GM21447 (cell line): ENCODE data around the gene LAMA3.

Source experiments
- ATAC-seq: cut with Tn5 transposase; IDR thresholded peaks from one replicate; pipeline ENCODE4 v1.9.1; 2021; ENCODE audit not compliant: unreplicated experiment

LAMA3 gene

DNA sequence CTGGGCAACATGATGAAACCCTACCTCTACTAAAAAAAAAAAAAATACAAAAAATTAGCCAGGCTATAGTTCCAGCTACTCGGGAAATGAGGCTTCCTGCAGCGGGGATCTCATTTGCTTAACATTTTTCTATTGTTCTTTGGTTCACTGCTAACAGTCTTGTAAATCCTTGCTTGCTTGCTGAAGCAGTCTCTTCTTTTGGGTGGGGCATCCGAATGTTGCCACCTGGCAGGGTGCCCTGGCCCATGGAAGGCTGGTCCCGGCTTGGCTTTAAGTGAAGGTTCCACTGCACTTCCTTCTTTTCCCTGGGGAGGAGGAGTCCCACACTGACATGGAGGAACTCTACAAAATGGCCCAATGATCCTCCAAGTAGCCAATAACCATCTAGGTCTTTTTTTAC lies 20.5 kb upstream of the LAMA3 start:
- no peak for ATAC-seq

DNA sequence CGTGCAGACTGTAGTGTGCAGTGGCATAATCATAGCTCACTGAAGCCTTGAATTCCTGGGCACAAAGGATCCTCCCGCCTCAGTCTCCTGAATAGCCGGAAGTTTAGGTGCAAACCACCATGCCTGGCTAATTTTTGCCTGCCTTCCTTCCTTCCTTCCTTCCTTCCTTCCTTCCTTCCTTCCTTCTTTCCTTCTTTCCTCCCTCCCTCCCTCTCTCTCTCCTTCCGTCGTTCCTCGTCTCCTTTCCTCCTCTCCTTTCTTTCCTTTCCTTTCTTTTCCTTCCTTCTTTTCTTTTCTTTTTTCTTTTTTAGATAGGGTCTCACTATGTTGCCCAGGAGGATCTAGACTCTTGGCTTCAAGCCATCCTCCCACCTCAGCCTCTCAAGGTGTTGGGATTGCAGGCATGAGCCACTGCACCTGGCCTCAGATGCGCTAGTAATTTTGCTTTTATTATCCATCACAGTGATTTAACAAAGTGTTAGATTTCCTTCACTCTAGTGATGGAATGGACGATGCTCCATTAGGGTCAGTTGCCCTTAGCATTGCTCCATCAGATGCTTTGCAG lies 20.0 kb upstream of the LAMA3 start:
- ATAC-seq: no peak

DNA sequence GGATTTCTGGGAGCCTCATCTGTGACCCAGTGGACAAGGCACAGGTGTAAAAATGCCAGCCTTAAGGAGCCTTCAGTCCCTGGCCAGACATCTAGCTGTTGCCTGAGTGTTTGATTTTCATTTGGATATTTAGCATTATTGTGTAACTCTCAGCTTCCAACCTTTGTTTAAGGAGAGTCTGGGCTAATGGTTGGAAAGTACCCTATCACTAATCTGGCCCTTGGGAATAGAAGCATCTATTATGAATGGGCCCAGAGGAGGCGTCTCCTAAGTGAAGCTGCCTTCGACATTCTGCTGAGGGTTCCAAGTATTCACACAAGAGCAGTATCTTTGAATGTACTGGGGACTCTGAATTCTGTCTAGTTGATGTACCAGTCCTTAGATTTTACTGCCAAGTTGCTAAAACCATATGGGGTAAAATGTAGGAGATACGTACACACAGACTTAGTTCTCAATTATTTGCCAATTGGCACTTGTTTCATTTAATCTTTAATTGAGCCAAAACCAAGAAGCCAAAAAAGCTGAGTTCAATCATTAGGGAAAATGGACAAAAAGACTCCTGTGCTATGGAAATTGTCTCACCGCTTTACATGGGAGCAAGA lies 19.3 kb upstream of the LAMA3 start:
- no peak for ATAC-seq

DNA sequence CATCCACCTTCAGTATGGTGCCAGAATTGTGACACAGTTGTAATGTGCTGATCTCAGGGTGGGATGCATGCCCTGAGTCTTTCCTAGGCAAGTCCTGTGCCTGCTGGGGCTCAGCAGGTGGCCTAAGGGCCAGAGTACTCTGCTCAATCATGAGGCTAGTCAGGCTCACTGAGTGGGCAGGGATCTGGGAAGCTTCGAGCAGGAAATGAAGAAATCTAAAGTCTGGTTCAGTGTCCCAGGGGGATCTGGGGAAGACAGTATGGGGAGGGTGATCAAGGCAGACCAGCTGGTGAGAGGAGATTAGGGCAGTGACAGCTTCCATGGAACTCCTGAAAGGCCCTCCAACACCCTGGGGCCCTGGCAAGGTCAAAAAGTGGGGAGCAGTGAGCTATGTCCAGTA lies 17.7 kb upstream of the LAMA3 start:
- ATAC-seq: no peak

DNA sequence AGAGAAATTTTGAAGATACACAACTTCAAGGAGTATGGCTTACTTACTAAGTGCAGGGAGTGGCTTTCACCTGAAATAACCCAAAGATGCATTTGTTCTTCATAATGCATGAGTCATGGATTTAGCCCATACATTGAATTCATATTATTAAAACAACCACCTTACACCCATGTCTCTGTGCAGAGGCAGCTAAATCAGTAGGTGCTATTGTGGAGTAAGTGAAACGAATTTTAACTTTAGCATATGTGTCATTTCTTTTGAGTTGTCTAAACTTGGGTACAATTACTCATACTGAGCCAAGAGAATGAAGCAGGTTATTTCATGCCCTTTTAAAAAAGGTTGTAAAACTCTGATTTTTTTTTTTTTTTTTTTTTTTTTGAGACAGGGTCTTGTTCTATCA lies 15.5 kb upstream of the LAMA3 start:
- ATAC-seq: no peak

DNA sequence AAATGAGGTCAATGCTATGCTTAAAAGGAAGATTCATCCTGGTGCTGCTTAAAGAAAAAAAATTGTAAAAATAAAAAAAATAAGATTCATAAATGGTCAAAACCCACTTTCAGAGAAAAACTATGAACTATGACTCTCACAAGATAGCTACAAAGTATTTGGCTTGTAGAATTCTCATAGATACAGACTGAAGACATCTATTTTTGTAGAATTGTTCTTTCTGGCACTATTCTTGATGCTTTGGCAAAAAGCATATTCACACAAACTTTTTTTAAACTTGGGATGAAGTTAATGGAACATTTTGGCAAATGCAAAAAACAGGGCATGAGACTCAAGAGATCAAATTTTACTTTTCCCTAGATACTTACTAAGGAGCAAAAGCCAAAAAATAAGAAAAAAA lies 14.0 kb upstream of the LAMA3 start:
- no peak for ATAC-seq

DNA sequence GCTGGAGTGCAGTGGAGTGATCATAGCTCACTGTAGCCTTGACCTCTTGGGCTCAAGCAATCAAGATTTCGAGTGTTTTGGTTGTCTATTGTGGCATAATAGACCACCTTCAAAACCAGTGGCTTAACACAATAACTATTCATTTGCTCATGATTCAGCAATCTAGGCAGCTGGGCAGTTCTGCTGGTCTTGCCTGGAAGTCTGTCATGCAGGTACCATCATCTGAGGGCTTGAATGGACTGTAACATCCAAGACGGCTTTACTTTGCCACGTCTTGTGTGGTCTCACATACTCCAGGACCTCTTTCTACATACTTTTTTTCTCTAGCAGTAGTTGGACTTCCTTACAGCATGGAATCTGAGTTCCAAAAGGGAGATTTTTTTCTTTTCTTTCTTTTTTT lies 13.4 kb upstream of the LAMA3 start:
- no peak for ATAC-seq

DNA sequence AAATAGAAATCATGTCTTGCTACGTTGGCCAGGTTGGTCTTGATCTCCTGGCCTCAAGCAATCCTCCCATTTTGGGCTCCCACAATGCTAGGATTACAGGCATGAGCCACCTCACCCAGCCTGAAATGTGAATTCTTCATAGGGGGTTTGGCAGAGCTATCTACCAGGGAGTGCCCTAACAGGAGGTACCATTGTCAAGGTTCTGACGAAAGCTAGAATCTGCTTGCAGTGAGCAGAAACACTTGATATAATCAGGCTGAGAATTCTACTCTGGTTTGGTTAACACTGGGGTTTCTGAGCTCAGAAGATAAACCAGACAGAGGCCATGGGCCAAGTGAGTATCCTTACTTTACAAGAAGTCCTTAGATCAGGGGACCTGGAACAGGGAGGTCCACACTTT lies 7.2 kb upstream of the LAMA3 start:
- no peak for ATAC-seq

DNA sequence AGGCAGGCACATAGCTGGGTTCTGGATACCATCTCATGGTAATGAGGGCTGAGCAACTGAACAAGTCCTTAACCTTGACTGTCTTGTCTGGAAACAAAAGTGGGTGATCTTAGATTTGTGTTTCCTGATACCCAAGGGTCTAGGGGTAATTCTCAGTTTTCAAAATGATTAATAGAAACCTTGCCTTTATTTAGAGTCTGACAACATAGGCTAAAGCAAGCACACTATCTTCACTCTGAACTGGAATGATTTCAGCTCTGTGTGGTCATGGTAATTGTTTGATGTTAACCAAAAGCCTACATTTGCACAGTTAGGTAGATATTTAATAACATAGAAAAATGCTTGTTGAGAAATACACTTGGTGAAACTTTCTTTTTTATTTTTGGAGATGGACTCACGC lies 6.8 kb upstream of the LAMA3 start:
- no peak for ATAC-seq

DNA sequence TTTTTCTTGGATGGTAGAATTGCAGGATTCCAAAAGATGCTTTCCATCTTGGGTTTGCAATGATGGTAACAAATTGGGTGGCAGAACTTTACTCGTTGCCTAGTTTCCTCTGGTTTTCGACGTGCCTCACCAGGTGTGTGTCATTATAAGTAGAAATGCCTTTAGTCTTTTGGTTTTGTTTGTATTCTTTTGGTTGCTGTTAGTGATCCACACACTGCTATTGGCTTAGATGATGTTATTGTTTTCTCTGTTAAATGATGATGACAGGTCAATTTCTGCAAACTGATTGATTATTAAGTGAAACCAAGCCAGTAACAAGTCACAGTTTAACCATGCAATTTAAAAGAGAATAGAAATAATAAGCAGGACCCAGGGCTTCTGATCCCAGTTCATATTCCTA lies 6.1 kb upstream of the LAMA3 start:
- no peak for ATAC-seq

DNA sequence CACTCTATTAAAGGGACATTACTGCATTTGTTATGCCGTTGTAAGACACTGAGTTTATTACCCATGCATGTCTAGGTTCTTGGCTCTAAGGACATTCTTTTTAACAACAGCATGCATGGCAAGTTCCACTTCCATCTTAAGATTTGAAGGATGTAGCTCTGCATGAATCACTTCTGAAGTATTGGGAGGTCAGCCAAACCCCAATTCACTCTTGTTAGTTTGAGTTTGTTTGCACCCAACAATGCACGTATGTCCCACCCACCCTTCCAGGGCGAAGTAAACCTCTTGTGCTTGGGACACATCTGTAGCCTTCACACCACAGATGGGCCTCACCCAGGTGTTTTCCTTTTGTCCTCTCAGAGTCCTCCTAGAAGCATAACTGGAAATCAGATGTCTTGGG lies 5.6 kb upstream of the LAMA3 start:
- no peak for ATAC-seq

DNA sequence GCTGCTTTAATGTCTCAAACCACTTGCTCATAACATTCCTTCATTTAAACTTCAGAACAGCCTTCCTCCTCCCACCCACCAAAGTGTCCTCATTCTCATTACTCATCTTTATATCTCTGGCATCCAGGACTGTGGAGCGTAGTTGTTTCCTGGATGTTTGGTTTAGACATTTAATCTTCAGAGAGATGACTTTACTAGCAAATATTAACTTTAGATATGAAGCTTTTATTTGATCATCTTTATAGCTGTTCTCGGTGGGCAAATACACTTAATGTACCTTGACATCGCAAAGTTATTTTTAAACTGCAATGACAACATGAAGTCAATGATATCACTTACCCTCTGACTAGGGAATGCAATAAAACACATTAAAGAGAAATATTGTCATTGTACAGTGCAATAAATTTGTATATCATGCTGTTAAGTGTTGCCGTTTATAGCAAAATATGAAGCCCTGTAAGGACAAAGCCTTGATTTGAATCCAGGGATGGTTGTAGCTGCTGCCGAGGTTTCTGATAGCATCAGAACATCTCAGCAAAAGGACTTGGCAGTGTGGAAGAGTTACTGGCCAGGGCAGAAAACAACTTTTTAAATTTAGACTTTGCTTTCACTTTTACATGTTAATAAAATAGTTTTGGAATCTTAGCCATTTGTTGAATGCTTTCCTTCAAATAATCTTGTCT lies 4.6 kb upstream of the LAMA3 start:
- ATAC-seq: no peak

DNA sequence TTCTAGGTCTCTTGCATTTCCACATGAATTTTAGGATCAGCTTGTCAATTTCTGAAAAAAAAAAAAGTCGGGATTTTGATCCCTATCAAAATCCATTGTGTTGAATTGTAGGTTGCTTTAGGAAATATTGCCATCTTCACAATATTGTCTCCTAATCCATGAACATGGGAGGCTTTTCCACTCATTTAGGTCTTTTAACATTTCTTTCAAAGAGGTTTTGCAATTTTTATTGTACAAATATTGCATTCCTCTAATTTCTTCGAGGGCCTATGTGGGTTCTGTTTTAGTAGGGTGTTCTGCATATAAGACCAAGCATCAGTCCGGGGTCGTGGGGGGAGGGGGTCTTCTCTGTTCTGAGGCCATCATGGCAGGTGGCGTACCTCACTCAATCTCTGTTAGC lies 725 bp upstream of the LAMA3 start:
- ATAC-seq: no peak

DNA sequence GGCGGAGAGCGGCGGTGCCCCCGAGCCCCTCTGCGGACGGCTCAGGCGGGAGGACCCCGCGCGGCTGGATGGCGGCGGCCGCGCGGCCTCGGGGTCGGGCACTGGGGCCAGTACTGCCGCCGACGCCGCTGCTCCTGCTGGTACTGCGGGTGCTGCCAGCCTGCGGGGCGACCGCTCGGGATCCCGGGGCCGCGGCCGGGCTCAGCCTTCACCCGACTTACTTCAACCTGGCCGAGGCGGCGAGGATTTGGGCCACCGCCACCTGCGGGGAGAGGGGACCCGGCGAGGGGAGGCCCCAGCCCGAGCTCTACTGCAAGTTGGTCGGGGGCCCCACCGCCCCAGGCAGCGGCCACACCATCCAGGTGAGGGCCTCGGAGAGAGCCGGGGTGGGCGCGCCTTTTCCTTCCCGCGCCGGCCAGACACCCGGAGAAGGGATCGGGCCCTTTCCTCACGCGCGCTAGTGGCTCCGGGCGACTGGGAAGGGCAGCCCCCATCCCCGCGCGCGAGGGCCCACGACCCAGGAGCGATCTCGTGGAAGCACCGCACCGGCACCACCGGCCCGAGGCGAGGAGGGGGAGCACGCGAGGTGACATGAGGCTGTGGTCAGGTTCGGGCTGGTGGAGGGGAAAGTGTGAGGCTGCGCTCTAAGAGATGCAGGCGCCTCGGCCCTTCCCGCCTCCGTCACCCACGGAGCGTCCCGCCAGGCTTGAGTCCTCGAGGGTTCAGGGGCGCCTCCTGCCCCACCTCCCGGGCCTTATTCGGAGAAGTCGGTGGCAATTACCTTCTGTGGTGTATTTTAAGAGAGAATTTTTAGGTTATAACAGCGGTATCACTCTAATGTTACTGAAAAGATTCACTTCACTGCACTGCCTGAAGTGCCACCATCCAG lies 607 bp downstream of the LAMA3 start:
- no peak for ATAC-seq

DNA sequence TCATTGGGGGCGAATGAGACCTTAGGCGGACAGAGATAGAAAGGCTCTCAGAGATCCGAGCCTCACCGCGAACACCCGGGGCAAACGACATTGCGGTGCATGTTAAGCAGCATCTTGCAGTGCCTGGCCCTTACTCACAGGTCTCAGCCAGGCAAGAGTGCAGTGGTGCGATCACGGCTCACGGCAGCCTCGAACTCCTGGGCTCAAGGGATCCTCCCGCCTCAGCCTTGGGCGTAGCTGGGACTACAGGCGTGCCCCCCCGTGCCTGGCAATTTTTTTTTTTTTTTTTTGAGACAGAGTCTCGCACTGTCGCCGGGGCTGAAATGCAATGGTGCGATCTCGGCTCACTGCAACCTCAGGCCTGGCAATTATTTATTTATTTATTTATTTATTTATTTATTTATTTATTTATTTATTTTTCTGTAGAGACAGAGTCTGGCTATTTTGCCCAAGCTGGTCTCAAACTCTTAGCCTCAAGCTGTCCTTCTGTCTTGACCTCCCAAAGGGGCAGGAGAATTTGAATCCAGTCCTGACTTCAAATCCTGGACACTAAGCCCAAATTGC lies 1.3 kb downstream of the LAMA3 start:
- ATAC-seq: no peak

DNA sequence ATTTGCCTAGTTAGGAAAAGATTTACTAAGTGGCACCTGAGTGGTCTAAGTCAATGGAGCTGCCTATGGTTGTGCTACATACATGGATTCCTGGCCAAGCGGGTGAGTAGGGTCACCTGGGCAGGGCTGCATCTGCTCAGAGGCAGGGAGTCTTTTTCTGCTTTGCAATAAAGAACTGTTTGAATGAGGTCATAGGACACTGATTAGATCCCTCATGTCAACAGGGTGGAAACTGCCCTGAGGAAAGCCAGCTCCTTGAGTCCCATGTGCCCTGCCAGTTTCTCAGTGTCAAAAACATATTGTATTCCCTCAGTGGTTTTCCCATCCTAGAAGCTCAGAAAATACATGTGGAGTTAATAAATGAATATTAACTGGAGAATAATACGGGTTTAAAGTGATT lies 4.6 kb downstream of the LAMA3 start:
- no peak for ATAC-seq

DNA sequence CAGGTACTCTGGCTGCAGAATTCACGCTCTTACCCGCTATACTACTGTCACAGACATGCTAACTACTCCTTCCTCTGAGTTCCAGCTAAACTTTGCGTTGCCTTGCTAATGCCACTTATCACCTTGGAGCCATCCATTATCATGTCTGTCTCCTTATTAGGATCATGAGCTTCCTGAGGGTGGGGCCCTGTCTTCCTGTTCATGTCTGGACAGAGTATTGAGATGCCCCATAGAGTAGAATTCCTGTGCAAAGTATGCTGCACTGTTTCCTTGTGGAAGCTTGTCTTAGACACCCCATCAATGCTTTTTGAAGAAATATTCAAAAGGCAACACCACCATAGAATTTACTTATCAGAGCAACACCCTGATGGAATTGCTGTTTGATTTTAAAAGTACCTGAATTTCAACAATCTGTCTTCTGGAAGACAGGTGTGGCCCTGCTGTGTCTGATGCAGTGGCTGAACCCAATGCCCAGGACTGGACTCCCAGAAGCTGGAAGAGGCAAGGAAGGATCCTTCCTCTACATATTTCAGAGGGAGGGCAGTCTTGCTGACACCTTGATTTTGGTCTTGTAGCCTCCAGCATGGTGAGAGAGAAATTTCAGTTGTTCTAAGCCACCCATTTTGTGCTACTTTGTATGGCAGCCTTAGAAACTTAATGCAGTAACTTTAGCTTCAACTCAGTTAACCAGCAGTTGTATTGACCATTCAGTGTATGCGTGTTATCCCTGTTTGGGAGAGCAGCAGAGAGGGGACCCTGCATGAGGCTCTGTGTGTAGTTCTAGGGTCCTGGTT lies 5.6 kb downstream of the LAMA3 start:
- ATAC-seq: no peak

DNA sequence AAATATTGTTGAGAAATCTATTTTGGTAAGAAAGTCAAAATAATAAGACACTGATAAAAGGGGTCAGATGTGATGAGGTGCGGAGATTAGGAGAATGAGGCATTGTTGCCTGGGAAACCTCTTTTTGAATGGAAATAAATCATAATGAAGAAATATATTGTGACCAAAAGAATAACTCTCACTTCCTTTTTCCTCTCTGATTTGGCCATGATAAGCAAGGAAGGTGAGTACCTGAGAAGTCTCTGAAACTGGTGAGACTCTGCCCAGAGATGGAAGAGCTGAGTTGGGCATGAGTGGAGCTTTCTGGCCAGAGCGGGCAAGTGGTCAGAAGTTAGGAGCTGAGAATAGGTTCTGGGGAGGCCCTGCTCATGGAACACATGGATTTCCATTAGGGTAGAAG lies 11.8 kb downstream of the LAMA3 start:
- ATAC-seq: no peak

DNA sequence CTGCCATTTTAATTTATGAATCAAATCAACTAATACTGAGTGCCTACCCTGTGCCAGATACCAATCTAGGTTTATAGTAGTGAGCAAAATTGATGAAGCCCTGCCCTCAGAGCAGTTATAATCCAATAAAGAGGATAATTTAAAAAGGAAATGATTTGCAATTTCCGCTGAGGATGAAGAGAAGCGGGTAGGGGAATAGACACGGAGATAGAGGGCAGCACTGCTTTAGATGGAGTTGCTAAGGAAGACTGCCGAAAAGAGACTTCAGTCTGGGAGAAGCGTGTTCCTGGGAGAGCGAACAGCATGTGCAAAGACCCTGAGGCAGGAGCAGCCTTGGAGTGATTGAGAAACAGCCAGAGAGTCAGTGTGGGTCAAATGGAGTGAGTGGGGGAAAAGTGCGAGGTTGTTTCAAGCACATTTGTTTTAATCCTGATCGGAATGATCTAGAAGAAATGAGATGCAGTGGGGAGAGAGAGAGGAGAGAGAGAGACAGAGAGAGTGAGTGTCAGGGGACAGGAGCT lies 12.4 kb downstream of the LAMA3 start:
- no peak for ATAC-seq

DNA sequence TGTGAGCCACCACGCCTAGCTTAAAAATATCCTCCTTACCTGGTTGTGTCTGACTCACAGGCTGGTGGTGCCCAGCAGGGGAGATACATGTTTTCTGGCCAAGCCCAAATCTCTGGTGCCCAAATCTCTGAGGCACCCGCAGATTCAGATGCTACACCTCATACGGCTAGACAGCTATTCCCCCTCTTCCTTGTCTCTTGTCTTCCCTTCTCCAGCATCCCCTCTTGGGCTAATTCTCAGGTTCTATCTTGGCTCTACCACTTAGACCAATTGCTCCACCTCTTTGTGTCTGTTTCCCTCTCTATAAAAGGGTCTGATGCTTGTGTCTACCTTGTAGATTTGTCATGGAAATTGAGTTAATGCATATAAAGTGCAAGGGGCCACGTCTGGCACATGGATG lies 13.4 kb downstream of the LAMA3 start:
- ATAC-seq: no peak
